HEK293 (cell line): Measurements from ENCODE around the gene SGMS1.

Experiments
- CTCF ChIA-PET: fragments of 350-600 bp; formaldehyde crosslinking; extraction: SDS; loops from one replicate; lab custom pipeline; 2021; ENCODE audit warnings: antibody characterized with exemption; lab: Yijun Ruan, JAX
- POLR2A ChIA-PET: fragments of 300-600 bp; formaldehyde crosslinking; extraction: SDS; loops from one replicate; lab custom pipeline; 2020; ENCODE audit warnings: antibody characterized with exemption, inconsistent platforms; lab: Yijun Ruan, JAX
- H3K27ac ChIP-seq: fragments of 200-500 bp; sonication (Bioruptor generic); 2 replicates; pipeline ENCODE4 v1.5.1; 2014; ENCODE audit warnings: low read depth, low read length, control low read depth, inconsistent platforms; ENCODE audit errors: extremely low read depth
- H3K36me3 ChIP-seq, 2 experiments: fragments of 200-500 bp in 1 of 2; sonication (Bioruptor generic) in 1 of 2; 1 replicate in 1 of 2; 2 replicates in 1 of 2; pipeline ENCODE4 v1.5.1; 2014 to 2017; ENCODE audit warnings: inconsistent platforms in 2 of 2, low read length in 2 of 2; ENCODE audit not compliant: control insufficient read depth in 2 of 2, insufficient read depth in 1 of 2
- H3K4me1 ChIP-seq: fragments of 200-500 bp; sonication (Bioruptor generic); 2 replicates; pipeline ENCODE4 v1.5.1; 2014; ENCODE audit warnings: mild to moderate bottlenecking, low read length, inconsistent platforms; ENCODE audit not compliant: control insufficient read depth, insufficient read depth
- H3K4me3 ChIP-seq: 2 replicates; pipeline ENCODE4 v1.5.1; 2011; ENCODE audit warnings: low read depth, mild to moderate bottlenecking, control low read depth, low read length, moderate library complexity
- H3K9me3 ChIP-seq: fragments of 200-500 bp; sonication (Bioruptor generic); 2 replicates; pipeline ENCODE4 v1.5.1; 2014; ENCODE audit warnings: low read depth, low read length, inconsistent platforms; ENCODE audit not compliant: control insufficient read depth, insufficient read depth
- ATF2 ChIP-seq: fragments of 450-650 bp; formaldehyde crosslinking; IDR thresholded peaks from 2 replicates; pipeline ENCODE4 v1.5.1; 2016; ENCODE audit warnings: missing biosample characterization, missing genetic modification characterization, low read depth
- GLIS2 ChIP-seq: fragments of 450-650 bp; formaldehyde crosslinking; IDR thresholded peaks from 2 replicates; pipeline ENCODE4 v1.5.1; 2016; ENCODE audit warnings: missing biosample characterization, missing genetic modification characterization
- KLF1 ChIP-seq: fragments of 450-650 bp; formaldehyde crosslinking; IDR thresholded peaks from 2 replicates; pipeline ENCODE4 v1.5.1; 2016; ENCODE audit warnings: missing biosample characterization, missing genetic modification characterization
- KLF8 ChIP-seq: fragments of 450-650 bp; formaldehyde crosslinking; IDR thresholded peaks from 2 replicates; pipeline ENCODE4 v1.5.1; 2016; ENCODE audit warnings: missing biosample characterization, missing genetic modification characterization
- PRDM6 ChIP-seq: fragments of 450-650 bp; formaldehyde crosslinking; IDR thresholded peaks from 2 replicates; pipeline ENCODE4 v1.5.1; 2017; ENCODE audit warnings: missing biosample characterization, missing genetic modification characterization
- ZNF114 ChIP-seq: fragments of 450-650 bp; formaldehyde crosslinking; IDR thresholded peaks from 2 replicates; pipeline ENCODE4 v1.5.0; 2017; ENCODE audit warnings: missing biosample characterization, missing genetic modification characterization
- ZNF121 ChIP-seq: fragments of 450-650 bp; formaldehyde crosslinking; IDR thresholded peaks from 2 replicates; pipeline ENCODE4 v1.5.1; 2016; ENCODE audit warnings: missing biosample characterization, missing genetic modification characterization
- ZNF140 ChIP-seq: fragments of 450-650 bp; formaldehyde crosslinking; IDR thresholded peaks from 2 replicates; pipeline ENCODE4 v1.5.1; 2016; ENCODE audit warnings: missing biosample characterization, missing genetic modification characterization
- ZNF184 ChIP-seq: fragments of 450-650 bp; IDR thresholded peaks from 2 replicates; pipeline ENCODE4 v1.5.1; 2018; ENCODE audit warnings: missing biosample characterization, mild to moderate bottlenecking, missing genetic modification characterization
- ZNF19 ChIP-seq: fragments of 450-650 bp; formaldehyde crosslinking; IDR thresholded peaks from 2 replicates; pipeline ENCODE4; 2016; ENCODE audit warnings: missing biosample characterization, missing genetic modification characterization, low read depth
- ZNF211 ChIP-seq: fragments of 450-650 bp; formaldehyde crosslinking; IDR thresholded peaks from 2 replicates; pipeline ENCODE4 v1.5.1; 2016; ENCODE audit warnings: low read depth, missing biosample characterization, missing genetic modification characterization
- ZNF311 ChIP-seq: fragments of 450-650 bp; formaldehyde crosslinking; IDR thresholded peaks from 2 replicates; pipeline ENCODE4 v1.5.1; 2017; ENCODE audit warnings: missing biosample characterization, missing genetic modification characterization, borderline replicate concordance
- ZNF366 ChIP-seq: fragments of 450-650 bp; formaldehyde crosslinking; conservative IDR thresholded peaks from 2 replicates; pipeline ENCODE4 v1.5.1; 2016; ENCODE audit warnings: missing biosample characterization, missing genetic modification characterization
- ZNF398 ChIP-seq: fragments of 450-650 bp; formaldehyde crosslinking; IDR thresholded peaks from 2 replicates; pipeline ENCODE4 v1.5.1; 2017; ENCODE audit warnings: missing biosample characterization, missing genetic modification characterization
- ZNF423 ChIP-seq: fragments of 450-650 bp; formaldehyde crosslinking; IDR thresholded peaks from 2 replicates; pipeline ENCODE4 v1.5.1; 2016; ENCODE audit warnings: missing biosample characterization, missing genetic modification characterization
- ZNF48 ChIP-seq: fragments of 450-650 bp; formaldehyde crosslinking; IDR thresholded peaks from 2 replicates; pipeline ENCODE4 v1.5.1; 2016; ENCODE audit warnings: missing biosample characterization, missing genetic modification characterization
- ZNF513 ChIP-seq: fragments of 450-650 bp; IDR thresholded peaks from 2 replicates; pipeline ENCODE4 v1.5.1; 2018; ENCODE audit warnings: missing biosample characterization, missing genetic modification characterization
- ZNF561 ChIP-seq: fragments of 450-650 bp; IDR thresholded peaks from 2 replicates; pipeline ENCODE4 v1.5.1; 2018; ENCODE audit warnings: missing biosample characterization, missing genetic modification characterization, borderline replicate concordance
- ZNF658 ChIP-seq: fragments of 450-650 bp; formaldehyde crosslinking; IDR thresholded peaks from 2 replicates; pipeline ENCODE4; 2016; ENCODE audit warnings: missing biosample characterization, missing genetic modification characterization
- ZNF692 ChIP-seq: fragments of 450-650 bp; formaldehyde crosslinking; IDR thresholded peaks from 2 replicates; pipeline ENCODE4 v1.5.1; 2016; ENCODE audit warnings: missing biosample characterization, missing genetic modification characterization
- ZNF830 ChIP-seq: fragments of 450-650 bp; IDR thresholded peaks from 2 replicates; pipeline ENCODE4 v1.5.0; 2018; ENCODE audit warnings: missing biosample characterization, missing genetic modification characterization, low read depth, mild to moderate bottlenecking, moderate library complexity

Gene SGMS1

GRCh38 chr10:50580262-50580891 is 43.4 kb downstream of the SGMS1 start:
- no peaks in the 10 kb centered on the region for H3K36me3 ChIP-seq
- TF ChIP-seq ATF2 (tag by site-specific recombination) (no peak), KLF1 (no peak), ZNF658 (tag by site-specific recombination) (no peak), ZNF311 (no peak), ZNF830 (tag by site-specific recombination) (no peak), ZNF121 (tag by site-specific recombination) (no peak)
- H3K4me1 ChIP-seq: no peaks in the 10 kb centered on the region
- POLR2A ChIA-PET: no interaction called here
- CTCF ChIA-PET: no interaction called here
- no peak overlapping the region for H3K4me3 ChIP-seq
- no peak overlapping the region for H3K27ac ChIP-seq
- no peaks in the 10 kb centered on the region for H3K9me3 ChIP-seq

- H3K4me3 ChIP-seq: no peak overlapping the region
- no peaks in the 10 kb centered on the region for H3K4me1 ChIP-seq
- no peaks in the 10 kb centered on the region for H3K9me3 ChIP-seq
- ChIA-PET POLR2A (no interaction called here), CTCF (no interaction called here)
- no peaks in the 10 kb centered on the region for H3K36me3 ChIP-seq
- TF ChIP-seq PRDM6: 0 out of 2 replicates have a peak, but pooled peaks have one; percentile 24
- no peak for TF ChIP-seq GLIS2 (tag by site-specific recombination)
- TF ChIP-seq, all 188 proteins: peak for 1
- no peak overlapping the region for H3K27ac ChIP-seq
Observed at GRCh38 chr10:50579491-50580261, 44.1 kb downstream of the SGMS1 start.

GRCh38 chr10:50578949-50579348 is 44.8 kb downstream of the SGMS1 start:
- Histone ChIP-seq H3K4me1 (no peaks in the 10 kb centered on the region), H3K4me3 (no peak overlapping the region)
- CTCF ChIA-PET: interaction anchor here (1.5 kb wide), 1 partner anchor 12 kb away, joined by 4 read pairs; no protein-coding TSS in a partner anchor
- no peak for TF ChIP-seq ZNF140 (tag by site-specific recombination)
- no peak for TF ChIP-seq ZNF184
- no peak for TF ChIP-seq ZNF19 (tag by site-specific recombination)
- TF ChIP-seq ZNF114: no peak
- TF ChIP-seq KLF8 (tag by site-specific recombination): no peak
- no peak for TF ChIP-seq ZNF423
- TF ChIP-seq ZNF692 (tag by site-specific recombination): no peak
- TF ChIP-seq ZNF366 (tag by site-specific recombination): no peak
- TF ChIP-seq ZNF211 (tag by site-specific recombination): no peak
- no peak for TF ChIP-seq ZNF48
- no peak for TF ChIP-seq ZNF513 (tag by site-specific recombination)
- TF ChIP-seq ZNF561 (tag by site-specific recombination): no peak
- no peak for TF ChIP-seq ZNF398 (tag by site-specific recombination)

More at GRCh38 chr10:50578949-50579348, 44.8 kb downstream of the SGMS1 start:
- H3K36me3 ChIP-seq: no peaks in the 10 kb centered on the region
- no peak overlapping the region for H3K27ac ChIP-seq
- H3K9me3 ChIP-seq: no peaks in the 10 kb centered on the region
- POLR2A ChIA-PET: no interaction called here
